ENCODE results near the gene TMEM108.

DNA sequence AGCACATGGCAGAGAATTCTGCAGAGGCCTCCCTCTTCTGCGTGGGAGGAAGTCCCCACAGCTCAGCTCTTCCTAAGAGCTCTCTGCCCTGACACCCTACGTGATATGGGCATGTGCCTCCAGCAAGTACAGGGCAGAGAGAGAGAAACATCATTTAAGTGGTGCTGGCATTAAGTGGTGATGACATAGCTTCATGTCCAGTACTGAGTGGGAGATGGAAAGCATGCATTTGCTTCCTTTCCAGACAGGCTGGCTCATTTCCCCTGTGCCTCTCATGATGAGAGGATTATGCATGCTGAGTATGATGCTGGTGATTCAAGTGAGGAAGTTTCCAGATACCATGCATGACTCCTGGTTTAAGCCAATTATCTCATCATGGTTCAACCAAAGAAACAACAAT, 388.5 kb downstream of the TMEM108 start:
- TF ChIP-seq, protein P1, sequence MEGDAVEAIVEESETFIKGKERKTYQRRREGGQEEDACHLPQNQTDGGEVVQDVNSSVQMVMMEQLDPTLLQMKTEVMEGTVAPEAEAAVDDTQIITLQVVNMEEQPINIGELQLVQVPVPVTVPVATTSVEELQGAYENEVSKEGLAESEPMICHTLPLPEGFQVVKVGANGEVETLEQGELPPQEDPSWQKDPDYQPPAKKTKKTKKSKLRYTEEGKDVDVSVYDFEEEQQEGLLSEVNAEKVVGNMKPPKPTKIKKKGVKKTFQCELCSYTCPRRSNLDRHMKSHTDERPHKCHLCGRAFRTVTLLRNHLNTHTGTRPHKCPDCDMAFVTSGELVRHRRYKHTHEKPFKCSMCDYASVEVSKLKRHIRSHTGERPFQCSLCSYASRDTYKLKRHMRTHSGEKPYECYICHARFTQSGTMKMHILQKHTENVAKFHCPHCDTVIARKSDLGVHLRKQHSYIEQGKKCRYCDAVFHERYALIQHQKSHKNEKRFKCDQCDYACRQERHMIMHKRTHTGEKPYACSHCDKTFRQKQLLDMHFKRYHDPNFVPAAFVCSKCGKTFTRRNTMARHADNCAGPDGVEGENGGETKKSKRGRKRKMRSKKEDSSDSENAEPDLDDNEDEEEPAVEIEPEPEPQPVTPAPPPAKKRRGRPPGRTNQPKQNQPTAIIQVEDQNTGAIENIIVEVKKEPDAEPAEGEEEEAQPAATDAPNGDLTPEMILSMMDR (IDR thresholded peaks at IDR 0.05; ENCODE audit: low read length), result no peak
- TF ChIP-seq EZH2 (IDR thresholded peaks at IDR 0.05; ENCODE audit: borderline replicate concordance, low read length), result no peak

Data from OCI-LY1 (cell line).